Peyer's patch (tissue), 4 donors: ENCODE data around the gene SMAD4. TPM values are rescaled to one million over a fixed set of nuclear protein-coding genes. Genes with fewer than 3 reads are reported as not detected.

Experiments
- DNase-seq, 3 donors: peaks; one replicate each; pipeline ENCODE4 v3.0.0-alpha.2; 2017 to 2019
- H3K27ac ChIP-seq, 4 donors: fragments of 200-600 bp; sonication (generic); one replicate each; pipeline ENCODE4 v1.5.1; 2016 to 2019
- H3K27me3 ChIP-seq, 2 donors: fragments of 200-600 bp; sonication (generic); one replicate each; pipeline ENCODE4 v1.5.1; 2019
- H3K36me3 ChIP-seq, 3 donors: fragments of 200-600 bp; sonication (generic); one replicate each; pipeline ENCODE4 v1.5.1; 2016 to 2019
- H3K4me1 ChIP-seq, 4 donors: fragments of 200-600 bp; sonication (generic); one replicate each; pipeline ENCODE4 v1.5.1; 2016 to 2019
- H3K4me3 ChIP-seq, 4 donors: fragments of 200-600 bp; sonication (generic); 1 replicate in 3 of 4; 2 replicates in 1 of 4; pipeline ENCODE4 v1.5.1; 2016 to 2019; ENCODE audit warnings: mild to moderate bottlenecking in 1 of 4
- H3K9me3 ChIP-seq, 4 donors: fragments of 200-600 bp; sonication (generic); one replicate each; pipeline ENCODE4 v1.5.1; 2016 to 2019; ENCODE audit warnings: mild to moderate bottlenecking in 1 of 4
- POLR2A ChIP-seq, 2 donors: fragments of 450-650 bp; IDR thresholded peaks; one replicate each; pipeline ENCODE4 v1.5.1; 2017; ENCODE audit warnings: antibody characterized with exemption in 2 of 2, mild to moderate bottlenecking in 2 of 2, moderate library complexity in 2 of 2
- total RNA-seq, 4 donors: library from RNA; depleted of rRNA; stranded (reverse); fragments of >200 nt; gene quantifications; one replicate each; pipeline ENCODE4 v1.1.0, GENCODE V29; 2016
- TF ChIP-seq, protein P1 (sequence below), 6 experiments: fragments of 450-650 bp in 4 of 6; fragments of 200-600 bp in 2 of 6; sonication (generic) in 1 of 6; IDR thresholded peaks; one replicate each; pipeline ENCODE4 v1.5.1; 2017 to 2019; ENCODE audit warnings: antibody characterized with exemption in 6 of 6, mild to moderate bottlenecking in 3 of 6, moderate library complexity in 1 of 6

SMAD4 gene
- total RNA-seq, 4 donors from 2014 or later, result 79.0 to 109 (median 94.0) TPM

DNA sequence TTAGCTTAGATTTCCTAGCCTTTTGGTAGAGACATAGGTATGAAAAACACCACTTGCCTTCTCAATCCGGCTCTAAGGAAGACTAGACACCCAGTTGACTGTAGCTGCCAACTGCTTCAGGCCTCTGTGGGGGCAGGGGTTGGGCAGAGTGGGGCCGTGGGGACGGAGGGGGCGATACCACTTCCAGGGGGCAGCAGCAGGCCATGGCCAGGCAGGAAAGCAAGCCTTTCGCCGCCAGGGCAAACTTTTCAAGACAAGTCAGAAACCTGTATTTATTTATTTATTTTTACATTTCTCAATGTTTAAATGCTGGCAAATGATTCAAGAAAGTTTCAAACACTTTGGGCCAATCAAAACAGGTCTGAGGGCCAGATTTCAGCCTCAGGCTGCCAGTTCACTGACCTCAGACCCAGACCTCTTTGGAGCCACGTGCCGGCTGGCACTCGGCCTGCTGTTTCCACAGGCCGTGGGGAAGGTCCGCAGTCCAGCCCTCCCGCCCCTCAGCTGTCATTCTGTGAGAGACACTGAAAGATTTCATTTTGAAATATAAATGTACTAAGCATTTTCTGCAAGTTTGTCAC is 103.7 kb downstream of the SMAD4 start:
- TF ChIP-seq POLR2A (IDR thresholded peaks at IDR 0.05), result no peak
- TF ChIP-seq, protein P1, sequence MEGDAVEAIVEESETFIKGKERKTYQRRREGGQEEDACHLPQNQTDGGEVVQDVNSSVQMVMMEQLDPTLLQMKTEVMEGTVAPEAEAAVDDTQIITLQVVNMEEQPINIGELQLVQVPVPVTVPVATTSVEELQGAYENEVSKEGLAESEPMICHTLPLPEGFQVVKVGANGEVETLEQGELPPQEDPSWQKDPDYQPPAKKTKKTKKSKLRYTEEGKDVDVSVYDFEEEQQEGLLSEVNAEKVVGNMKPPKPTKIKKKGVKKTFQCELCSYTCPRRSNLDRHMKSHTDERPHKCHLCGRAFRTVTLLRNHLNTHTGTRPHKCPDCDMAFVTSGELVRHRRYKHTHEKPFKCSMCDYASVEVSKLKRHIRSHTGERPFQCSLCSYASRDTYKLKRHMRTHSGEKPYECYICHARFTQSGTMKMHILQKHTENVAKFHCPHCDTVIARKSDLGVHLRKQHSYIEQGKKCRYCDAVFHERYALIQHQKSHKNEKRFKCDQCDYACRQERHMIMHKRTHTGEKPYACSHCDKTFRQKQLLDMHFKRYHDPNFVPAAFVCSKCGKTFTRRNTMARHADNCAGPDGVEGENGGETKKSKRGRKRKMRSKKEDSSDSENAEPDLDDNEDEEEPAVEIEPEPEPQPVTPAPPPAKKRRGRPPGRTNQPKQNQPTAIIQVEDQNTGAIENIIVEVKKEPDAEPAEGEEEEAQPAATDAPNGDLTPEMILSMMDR (IDR thresholded peaks at IDR 0.05), result no peak
- H3K27ac ChIP-seq, result no peak overlapping the region
- DNase-seq, result no peak
- no peak overlapping the region for H3K4me3 ChIP-seq
- no peaks in the 10 kb centered on the region for H3K27me3 ChIP-seq
- H3K4me1 ChIP-seq, result peaks cover 0 to 7% (median 0%) of the 10 kb centered on the region in 4 donors
- H3K9me3 ChIP-seq, result no peaks in the 10 kb centered on the region
- no peaks in the 10 kb centered on the region for H3K36me3 ChIP-seq

Other genes starting within 250 kb of the SMAD4 start
- gene MRO, start 210.2 kb upstream of the SMAD4 start, total RNA-seq, result 10 to 100 TPM in 1 of 4 donors, 1 to 10 TPM in 2, not detected in 1; 4.8 to 17.5 (median 6.7) TPM
- gene ME2, start 151.1 kb upstream of the SMAD4 start, total RNA-seq, result 100 to 1,000 TPM in 2 of 4 donors, 10 to 100 TPM in 2; 54.5 to 147 (median 99.1) TPM
- gene ELAC1, start 62.2 kb upstream of the SMAD4 start, total RNA-seq, result 10 to 100 TPM in 1 of 4 donors, 1 to 10 TPM in 3; 7.1 to 15.5 (median 8.5) TPM
- gene MEX3C, start 167.5 kb downstream of the SMAD4 start, total RNA-seq, result 10 to 100 TPM; 16.5 to 37.1 (median 23.2) TPM